ENCODE results near the gene ESYT1.

DNA sequence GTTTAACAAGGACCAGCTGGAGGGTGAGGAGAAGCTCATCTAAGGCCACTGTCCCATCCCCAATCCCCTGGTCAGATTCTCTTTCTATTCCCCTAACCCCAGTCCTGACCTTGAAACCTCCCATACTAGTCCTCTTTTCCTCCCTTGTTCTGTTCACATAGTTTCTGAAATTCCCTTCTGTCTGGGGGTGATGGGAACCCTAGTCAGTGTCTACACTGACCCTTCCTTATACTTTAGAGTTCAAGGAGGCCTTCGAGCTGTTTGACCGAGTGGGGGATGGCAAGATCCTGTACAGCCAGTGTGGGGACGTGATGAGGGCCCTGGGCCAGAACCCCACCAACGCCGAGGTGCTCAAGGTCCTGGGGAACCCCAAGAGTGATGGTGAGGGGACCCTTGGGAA, 26.8 kb downstream of the ESYT1 start:
- TF ChIP-seq, protein P1, sequence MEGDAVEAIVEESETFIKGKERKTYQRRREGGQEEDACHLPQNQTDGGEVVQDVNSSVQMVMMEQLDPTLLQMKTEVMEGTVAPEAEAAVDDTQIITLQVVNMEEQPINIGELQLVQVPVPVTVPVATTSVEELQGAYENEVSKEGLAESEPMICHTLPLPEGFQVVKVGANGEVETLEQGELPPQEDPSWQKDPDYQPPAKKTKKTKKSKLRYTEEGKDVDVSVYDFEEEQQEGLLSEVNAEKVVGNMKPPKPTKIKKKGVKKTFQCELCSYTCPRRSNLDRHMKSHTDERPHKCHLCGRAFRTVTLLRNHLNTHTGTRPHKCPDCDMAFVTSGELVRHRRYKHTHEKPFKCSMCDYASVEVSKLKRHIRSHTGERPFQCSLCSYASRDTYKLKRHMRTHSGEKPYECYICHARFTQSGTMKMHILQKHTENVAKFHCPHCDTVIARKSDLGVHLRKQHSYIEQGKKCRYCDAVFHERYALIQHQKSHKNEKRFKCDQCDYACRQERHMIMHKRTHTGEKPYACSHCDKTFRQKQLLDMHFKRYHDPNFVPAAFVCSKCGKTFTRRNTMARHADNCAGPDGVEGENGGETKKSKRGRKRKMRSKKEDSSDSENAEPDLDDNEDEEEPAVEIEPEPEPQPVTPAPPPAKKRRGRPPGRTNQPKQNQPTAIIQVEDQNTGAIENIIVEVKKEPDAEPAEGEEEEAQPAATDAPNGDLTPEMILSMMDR (IDR thresholded peaks at IDR 0.05) = no peak
- no peak for TF ChIP-seq POLR2A (IDR thresholded peaks at IDR 0.05)

Measured in ovary (tissue), 3 donors.